C4-2B (cell line): ENCODE results near the gene OR8B8.

Source experiments
- H3K27ac ChIP-seq: fragments of 450-650 bp; 2 replicates; pipeline ENCODE4 v1.5.1; 2017
- ZFX ChIP-seq: fragments of 450-650 bp; IDR thresholded peaks from 2 replicates; pipeline ENCODE4 v1.6.1; 2017
- TF ChIP-seq, protein P1 (sequence below): fragments of 450-650 bp; conservative IDR thresholded peaks from 2 replicates; pipeline ENCODE4 v1.5.1; 2017; ENCODE audit warnings: mild to moderate bottlenecking

The OR8B8 gene, protein sequence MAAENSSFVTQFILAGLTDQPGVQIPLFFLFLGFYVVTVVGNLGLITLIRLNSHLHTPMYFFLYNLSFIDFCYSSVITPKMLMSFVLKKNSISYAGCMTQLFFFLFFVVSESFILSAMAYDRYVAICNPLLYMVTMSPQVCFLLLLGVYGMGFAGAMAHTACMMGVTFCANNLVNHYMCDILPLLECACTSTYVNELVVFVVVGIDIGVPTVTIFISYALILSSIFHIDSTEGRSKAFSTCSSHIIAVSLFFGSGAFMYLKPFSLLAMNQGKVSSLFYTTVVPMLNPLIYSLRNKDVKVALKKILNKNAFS

DNA sequence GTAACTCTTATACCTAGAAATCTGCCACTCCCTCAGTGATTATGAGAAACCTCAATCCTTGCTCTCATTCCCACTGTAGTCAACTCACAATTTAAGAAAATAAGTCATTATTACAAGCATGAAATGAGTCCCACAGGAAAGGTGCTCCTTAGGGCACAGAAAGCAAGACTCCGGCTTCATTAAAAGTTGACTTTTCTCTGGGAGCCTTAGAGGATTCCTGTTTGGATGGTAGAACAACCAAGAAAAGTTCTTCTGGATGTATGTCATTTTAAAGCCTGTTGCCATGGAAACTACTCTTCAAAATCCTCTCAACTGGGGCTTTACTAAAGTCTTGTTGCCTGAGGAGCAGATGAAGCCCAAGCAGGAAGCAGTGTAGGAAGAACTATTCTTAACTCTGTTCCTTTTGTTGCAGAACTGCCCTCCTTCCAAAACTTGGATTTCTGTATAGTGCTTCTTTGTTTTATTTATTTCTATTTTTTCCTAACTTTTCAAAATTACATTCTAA lies at the start of gene OR8B8:
Gene OR8B8, minus strand, starts transcription at position 51 of the 505 bp plus-strand sequence. CDS start 4,611 bp downstream, outside the sequence.
- TF ChIP-seq, protein P1, sequence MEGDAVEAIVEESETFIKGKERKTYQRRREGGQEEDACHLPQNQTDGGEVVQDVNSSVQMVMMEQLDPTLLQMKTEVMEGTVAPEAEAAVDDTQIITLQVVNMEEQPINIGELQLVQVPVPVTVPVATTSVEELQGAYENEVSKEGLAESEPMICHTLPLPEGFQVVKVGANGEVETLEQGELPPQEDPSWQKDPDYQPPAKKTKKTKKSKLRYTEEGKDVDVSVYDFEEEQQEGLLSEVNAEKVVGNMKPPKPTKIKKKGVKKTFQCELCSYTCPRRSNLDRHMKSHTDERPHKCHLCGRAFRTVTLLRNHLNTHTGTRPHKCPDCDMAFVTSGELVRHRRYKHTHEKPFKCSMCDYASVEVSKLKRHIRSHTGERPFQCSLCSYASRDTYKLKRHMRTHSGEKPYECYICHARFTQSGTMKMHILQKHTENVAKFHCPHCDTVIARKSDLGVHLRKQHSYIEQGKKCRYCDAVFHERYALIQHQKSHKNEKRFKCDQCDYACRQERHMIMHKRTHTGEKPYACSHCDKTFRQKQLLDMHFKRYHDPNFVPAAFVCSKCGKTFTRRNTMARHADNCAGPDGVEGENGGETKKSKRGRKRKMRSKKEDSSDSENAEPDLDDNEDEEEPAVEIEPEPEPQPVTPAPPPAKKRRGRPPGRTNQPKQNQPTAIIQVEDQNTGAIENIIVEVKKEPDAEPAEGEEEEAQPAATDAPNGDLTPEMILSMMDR: no peak
- TF ChIP-seq ZFX: no peak

DNA sequence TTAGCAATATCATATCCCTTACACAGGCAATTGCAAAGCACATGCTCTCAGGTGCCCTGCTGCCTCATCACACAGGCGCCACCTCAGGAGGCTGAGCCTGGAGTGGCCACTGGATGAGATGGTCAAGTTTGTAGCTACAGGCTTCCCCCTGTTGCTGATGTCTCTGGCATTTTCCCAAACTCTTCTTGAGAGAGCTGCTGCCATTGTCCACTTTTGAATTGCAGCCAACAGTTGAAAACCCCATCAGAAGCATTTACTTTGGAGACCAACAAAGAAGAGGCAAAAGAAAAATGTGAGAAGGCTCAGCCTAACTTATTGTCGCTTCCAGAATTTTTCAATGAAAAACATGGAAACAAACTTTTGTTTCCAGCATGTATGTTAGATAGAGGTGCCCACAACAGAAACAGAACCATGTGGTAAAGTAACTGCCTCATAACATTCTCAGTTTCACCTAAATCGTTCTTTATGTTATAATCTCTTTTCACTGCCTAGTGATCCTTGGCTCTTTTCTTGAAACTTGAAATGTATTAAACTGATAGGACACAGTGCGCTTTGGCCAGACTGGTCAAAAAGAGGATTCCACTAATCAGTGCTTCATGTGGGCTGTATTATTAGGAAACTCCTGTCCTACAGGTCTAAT lies 47.6 kb upstream of the OR8B8 start:
- TF ChIP-seq, protein P1: no peak
- no peak for TF ChIP-seq ZFX

More for the DNA sequence above, at the start of gene OR8B8:
- no peak within 1 kb of the TSS for H3K27ac ChIP-seq

DNA sequence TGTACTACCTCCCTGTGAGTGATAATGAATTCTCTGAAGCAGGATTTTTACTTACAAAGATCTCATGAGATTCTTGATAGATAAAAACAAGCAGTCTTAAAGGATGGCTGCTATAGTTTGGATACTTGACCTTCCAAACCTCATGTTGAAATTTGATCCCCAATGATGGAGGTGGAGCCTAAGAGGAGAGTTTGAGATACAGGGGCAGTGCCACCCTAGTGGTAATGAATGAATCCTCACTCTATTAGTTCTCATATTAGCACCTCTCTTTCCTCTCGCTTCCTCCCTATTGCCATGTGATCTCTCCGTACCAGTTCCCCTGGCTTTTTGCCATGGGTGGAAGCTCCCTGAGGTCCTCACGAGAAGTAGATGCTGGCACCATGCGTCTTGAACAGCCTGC lies 37.9 kb upstream of the OR8B8 start:
- TF ChIP-seq, protein P1: no peak
- no peak for TF ChIP-seq ZFX
- no peak overlapping the region for H3K27ac ChIP-seq

More for the DNA sequence above, 47.6 kb upstream of the OR8B8 start:
- no peak overlapping the region for H3K27ac ChIP-seq

DNA sequence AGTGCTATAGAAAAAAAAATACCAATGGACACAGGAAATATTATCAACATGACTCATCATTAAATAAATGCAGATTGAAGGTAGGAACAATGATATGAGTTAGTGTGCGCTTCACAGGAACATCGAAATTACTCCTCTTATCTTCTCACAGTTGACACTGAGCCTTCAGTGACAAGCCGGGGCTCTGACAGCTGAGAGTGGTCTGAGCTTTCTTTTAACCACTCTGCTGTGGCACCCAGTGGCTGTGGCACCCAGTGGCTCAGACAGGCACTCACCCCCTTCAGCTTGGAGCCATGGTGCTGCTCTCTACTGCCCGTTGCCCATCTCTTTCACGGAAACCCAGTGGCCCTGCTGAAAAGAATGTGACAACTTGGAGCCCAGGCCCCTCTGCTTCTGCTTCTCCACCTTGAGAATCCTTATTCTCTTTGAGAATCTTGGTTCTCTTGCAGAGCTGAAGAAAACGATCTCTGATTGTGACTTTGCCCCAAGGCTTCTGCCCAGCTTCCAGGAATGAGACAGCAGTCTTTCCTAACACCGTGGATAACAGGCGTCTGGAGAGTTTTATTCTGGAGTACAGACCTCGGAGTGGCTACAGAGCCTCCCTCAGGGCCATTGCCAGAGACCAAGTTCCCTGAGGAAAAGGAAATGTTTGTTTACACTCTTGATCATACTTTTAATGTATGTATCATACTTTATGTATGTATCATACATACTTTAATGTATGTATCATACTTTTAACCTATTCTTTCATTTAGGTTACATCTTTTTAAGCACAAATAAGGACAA lies 37.1 kb upstream of the OR8B8 start:
- TF ChIP-seq ZFX: no peak
- TF ChIP-seq, protein P1: no peak
- no peak overlapping the region for H3K27ac ChIP-seq

DNA sequence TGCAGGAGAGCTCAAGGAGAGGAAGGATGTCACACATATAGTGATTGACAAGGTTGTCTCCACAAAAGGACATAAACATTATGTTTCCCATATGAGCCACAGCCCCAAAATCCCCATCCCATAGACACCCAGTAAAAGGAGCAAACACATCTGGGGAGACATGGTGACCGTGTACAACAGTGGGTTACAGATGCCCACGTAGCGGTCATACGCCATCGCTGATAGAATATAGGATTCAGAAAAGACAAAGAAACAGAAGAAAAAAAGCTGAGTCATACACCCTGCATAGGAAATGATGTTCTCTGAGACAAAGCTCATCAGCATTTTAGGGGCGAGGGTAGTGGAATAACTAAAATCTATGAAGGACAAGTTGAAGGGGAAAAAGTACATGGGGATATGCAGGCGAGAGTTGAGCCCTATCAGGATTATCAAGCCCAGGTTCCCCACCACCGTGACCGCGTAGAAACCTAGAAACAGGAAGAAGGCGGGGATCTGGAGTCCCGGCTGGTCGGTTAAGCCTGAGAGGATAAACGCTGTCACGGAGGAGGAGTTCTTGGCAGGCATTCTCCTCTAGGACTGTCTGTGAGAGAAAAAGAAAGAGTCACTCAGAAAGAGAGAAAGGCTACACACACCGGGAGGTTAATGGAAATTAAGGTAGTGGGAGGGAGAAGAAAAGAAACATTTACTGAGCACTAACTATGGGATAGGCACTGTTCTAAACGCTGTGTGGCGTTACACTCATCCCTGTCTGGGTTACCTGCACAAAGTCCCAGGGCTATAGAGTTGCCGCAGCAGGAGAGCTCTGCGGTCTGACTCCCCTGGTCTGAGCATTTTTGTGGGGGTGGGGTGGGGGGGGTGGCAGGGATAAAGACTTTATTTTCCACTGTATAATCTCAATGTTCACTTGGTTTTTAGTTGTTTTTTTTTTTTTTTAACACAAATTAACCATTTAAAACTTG lies 36.1 kb upstream of the OR8B8 start:
- no peak for TF ChIP-seq ZFX
- TF ChIP-seq, protein P1: no peak
- no peak overlapping the region for H3K27ac ChIP-seq

DNA sequence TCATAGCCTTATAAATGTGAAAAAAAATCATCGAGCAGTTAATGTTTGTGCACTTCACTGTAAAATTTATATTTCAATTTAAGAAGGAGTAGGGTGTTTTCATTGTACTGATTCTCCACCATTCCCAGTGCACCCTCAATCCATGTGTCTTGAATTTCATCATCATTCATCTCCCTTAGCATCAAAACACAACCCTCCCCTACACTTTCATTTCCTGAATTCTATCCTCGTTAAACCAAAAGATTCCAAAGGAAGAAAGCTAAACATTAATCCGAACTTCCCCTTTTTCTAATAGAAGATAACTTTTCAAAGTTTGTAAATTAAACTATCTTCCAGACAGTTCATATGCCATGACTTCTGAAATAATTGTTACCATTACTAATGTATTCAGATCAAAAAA lies 34.1 kb upstream of the OR8B8 start:
- TF ChIP-seq ZFX: no peak
- TF ChIP-seq, protein P1: no peak
- H3K27ac ChIP-seq: no peak overlapping the region
